GM23338 (cell line): ENCODE measurements around the gene CNTNAP5. TPM values are rescaled to one million over a fixed set of nuclear protein-coding genes. Genes with fewer than 3 reads are reported as not detected.

ENCODE experiments used
- ATAC-seq: fragments of 200-7000 bp; cut with Tn5 transposase; 3 replicates; pipeline ENCODE4 v1.9.1; 2020
- DNase-seq: peaks from one replicate; pipeline ENCODE4 v3.0.0-alpha.2; 2015; ENCODE audit warnings: low spot score
- H2AFZ ChIP-seq: fragments of 200-600 bp; sonication (generic); 2 replicates; pipeline ENCODE4 v1.8.0; 2016; ENCODE audit warnings: antibody characterized with exemption, mild to moderate bottlenecking, moderate library complexity
- H3F3A ChIP-seq: fragments of 200-600 bp; sonication (generic); replicated peaks from 2 replicates; pipeline ENCODE4 v1.8.0; 2017; ENCODE audit warnings: antibody characterized with exemption, mixed run types, low read depth
- H3K27ac ChIP-seq: fragments of 200-600 bp; sonication (generic); 2 replicates; pipeline ENCODE4 v1.6.1; 2016; ENCODE audit warnings: low read depth
- H3K27me3 ChIP-seq: fragments of 200-600 bp; sonication (generic); 2 replicates; pipeline ENCODE4 v1.8.0; 2016; ENCODE audit warnings: mild to moderate bottlenecking, mixed run types, moderate library complexity; ENCODE audit not compliant: insufficient read depth
- H3K36me3 ChIP-seq: fragments of 200-600 bp; sonication (generic); 2 replicates; pipeline ENCODE4 v1.8.0; 2016; ENCODE audit warnings: mild to moderate bottlenecking; ENCODE audit not compliant: insufficient read depth
- H3K4me1 ChIP-seq: fragments of 200-600 bp; sonication (generic); 2 replicates; pipeline ENCODE4 v1.8.0; 2016; ENCODE audit warnings: mild to moderate bottlenecking, moderate library complexity; ENCODE audit not compliant: insufficient read depth
- H3K4me2 ChIP-seq: fragments of 200-600 bp; sonication (generic); 2 replicates; pipeline ENCODE4 v1.7.1; 2017; ENCODE audit warnings: mixed run types
- H3K4me3 ChIP-seq: fragments of 200-600 bp; sonication (generic); 2 replicates; pipeline ENCODE4 v1.6.1; 2016; ENCODE audit warnings: mixed run types
- H3K79me2 ChIP-seq: fragments of 200-600 bp; sonication (generic); replicated peaks from 2 replicates; pipeline ENCODE4 v1.8.0; 2017; ENCODE audit warnings: mild to moderate bottlenecking; ENCODE audit not compliant: insufficient read depth
- H3K9me2 ChIP-seq: fragments of 200-600 bp; sonication (generic); 2 replicates; pipeline ENCODE4 v1.8.0; 2017; ENCODE audit not compliant: insufficient read depth
- H4K20me1 ChIP-seq: fragments of 200-600 bp; sonication (generic); replicated peaks from 2 replicates; pipeline ENCODE4 v1.8.0; 2017; ENCODE audit warnings: mild to moderate bottlenecking; ENCODE audit not compliant: insufficient read depth
- H3K27ac Mint-ChIP-seq: 2 replicates; pipeline ENCODE4 v1.8.0; 2020; ENCODE audit warnings: inconsistent platforms, mild to moderate bottlenecking, moderate library complexity, mixed read lengths
- H3K27me3 Mint-ChIP-seq: 3 replicates; pipeline ENCODE4 v1.8.0; 2022; ENCODE audit warnings: low read depth, mild to moderate bottlenecking, moderate library complexity, mixed read lengths, inconsistent platforms; ENCODE audit not compliant: insufficient read depth, poor library complexity
- H3K36me3 Mint-ChIP-seq: 3 replicates; pipeline ENCODE4 v1.8.0; 2021; ENCODE audit warnings: low read depth, mild to moderate bottlenecking, inconsistent platforms, moderate library complexity, mixed read lengths
- H3K4me1 Mint-ChIP-seq: 3 replicates; pipeline ENCODE4 v1.8.0; 2020; ENCODE audit warnings: mild to moderate bottlenecking, inconsistent platforms, mixed read lengths
- H3K4me3 Mint-ChIP-seq: 3 replicates; pipeline ENCODE4 v1.8.0; 2021; ENCODE audit warnings: moderate library complexity, mild to moderate bottlenecking, inconsistent platforms, mixed read lengths
- H3K9me3 Mint-ChIP-seq: 3 replicates; pipeline ENCODE4 v1.8.0; 2020; ENCODE audit warnings: moderate library complexity, mild to moderate bottlenecking, inconsistent platforms, mixed read lengths
- ETS1 ChIP-seq: IDR thresholded peaks from 2 replicates; pipeline ENCODE4 v1.6.1; 2016; ENCODE audit warnings: antibody characterized with exemption
- EZH2phosphoT487 ChIP-seq: fragments of 200-600 bp; sonication (generic); IDR thresholded peaks from one replicate; pipeline ENCODE4 v1.8.1; 2018; ENCODE audit warnings: antibody characterized with exemption; ENCODE audit not compliant: unreplicated experiment
- NANOG ChIP-seq: IDR thresholded peaks from 2 replicates; pipeline ENCODE4 v1.6.1; 2016; ENCODE audit warnings: antibody characterized with exemption, borderline replicate concordance
- ZNF462 ChIP-seq: fragments of 250-450 bp; sonication (Bioruptor Pico); IDR thresholded peaks from 2 replicates; pipeline ENCODE4 v1.5.0; 2020; ENCODE audit warnings: mild to moderate bottlenecking, moderate library complexity
- polyA plus RNA-seq: library from polyadenylated mRNA; unstranded; fragments of >200 nt; fragmentation: Nextera tagmentation; extraction: Ambion mirVana; gene quantifications from 2 replicates; pipeline ENCODE4 v1.2.1, GENCODE V29; 2016
- total RNA-seq: library from RNA; depleted of rRNA; stranded (reverse); fragments of >200 nt; shearing (Covaris generic); gene quantifications from 2 replicates; pipeline ENCODE4 v1.2.3, GENCODE V29; 2014

The CNTNAP5 gene
- total and polyA plus RNA-seq, 2 experiments from 2014 or later: 0.49 to 0.50 TPM

- TF ChIP-seq ZNF462 (CRISPR knock-in tag): no peak
Measured at GRCh38 chr2:124063596-124063995, 38.5 kb downstream of the CNTNAP5 start (continued).

GRCh38 chr2:124065636-124066035 lies 40.5 kb downstream of the CNTNAP5 start:
- no peak overlapping the region for H3K4me3 ChIP-seq
- peaks cover 11% of the 10 kb centered on the region; the same call in 1 of the 2 replicates for H3K9me2 ChIP-seq
- Mint-ChIP-seq H3K36me3 (no peaks in the 10 kb centered on the region; the same call in 2 of the 3 replicates), H3K9me3 (peaks cover 5% of the 10 kb centered on the region; the same call in 1 of the 3 replicates), H3K4me1 (no peaks in the 10 kb centered on the region), H3K27ac (no peak overlapping the region), H3K27me3 (no peaks in the 10 kb centered on the region), H3K4me3 (no peak overlapping the region)
- no peak for ATAC-seq
- no peaks in the 10 kb centered on the region for H3K79me2 ChIP-seq
- no peaks in the 10 kb centered on the region for H3F3A ChIP-seq
- no peaks in the 10 kb centered on the region for H3K27me3 ChIP-seq
- no peak for DNase-seq
- no peaks in the 10 kb centered on the region for H3K4me1 ChIP-seq
- H3K27ac ChIP-seq: no peak overlapping the region
- TF ChIP-seq ETS1: no peak
- H3K4me2 ChIP-seq: no peak overlapping the region
- no peaks in the 10 kb centered on the region for H3K36me3 ChIP-seq
- H2AFZ ChIP-seq: no peak overlapping the region
- H4K20me1 ChIP-seq: no peaks in the 10 kb centered on the region

- Histone ChIP-seq H3K4me2 (no peak overlapping the region), H3K27me3 (no peaks in the 10 kb centered on the region), H3K9me2 (peaks cover 11% of the 10 kb centered on the region; the same call in 1 of the 2 replicates), H3F3A (no peaks in the 10 kb centered on the region), H3K79me2 (no peaks in the 10 kb centered on the region), H3K27ac (no peak overlapping the region), H3K4me3 (no peak overlapping the region), H2AFZ (no peak overlapping the region), H3K4me1 (no peaks in the 10 kb centered on the region), H3K36me3 (no peaks in the 10 kb centered on the region), H4K20me1 (no peaks in the 10 kb centered on the region)
- H3K9me3 Mint-ChIP-seq: peaks cover 5% of the 10 kb centered on the region; the same call in 1 of the 3 replicates
- no peaks in the 10 kb centered on the region for H3K27me3 Mint-ChIP-seq
- H3K36me3 Mint-ChIP-seq: no peaks in the 10 kb centered on the region; the same call in 2 of the 3 replicates
- DNase-seq: peak; percentile 13
- no peak overlapping the region for H3K4me3 Mint-ChIP-seq
- H3K4me1 Mint-ChIP-seq: no peaks in the 10 kb centered on the region
- no peak for ATAC-seq
- TF ChIP-seq EZH2phosphoT487 (no peak), NANOG (no peak)
- H3K27ac Mint-ChIP-seq: no peak overlapping the region
Measured at GRCh38 chr2:124066776-124067175, 41.7 kb downstream of the CNTNAP5 start.
